HEK293 (cell line): ENCODE results near the gene CCDC85C.

Experiments used
- CTCF ChIA-PET: fragments of 350-600 bp; formaldehyde crosslinking; extraction: SDS; loops from one replicate; lab custom pipeline; 2021; ENCODE audit warnings: antibody characterized with exemption; lab: Yijun Ruan, JAX
- POLR2A ChIA-PET: fragments of 300-600 bp; formaldehyde crosslinking; extraction: SDS; loops from one replicate; lab custom pipeline; 2020; ENCODE audit warnings: antibody characterized with exemption, inconsistent platforms; lab: Yijun Ruan, JAX
- H3K27ac ChIP-seq: fragments of 200-500 bp; sonication (Bioruptor generic); 2 replicates; pipeline ENCODE4 v1.5.1; 2014; ENCODE audit warnings: low read depth, low read length, control low read depth, inconsistent platforms; ENCODE audit errors: extremely low read depth
- H3K36me3 ChIP-seq, 2 experiments: fragments of 200-500 bp in 1 of 2; sonication (Bioruptor generic) in 1 of 2; 1 replicate in 1 of 2; 2 replicates in 1 of 2; pipeline ENCODE4 v1.5.1; 2014 to 2017; ENCODE audit warnings: inconsistent platforms in 2 of 2, low read length in 2 of 2; ENCODE audit not compliant: control insufficient read depth in 2 of 2, insufficient read depth in 1 of 2
- H3K4me1 ChIP-seq: fragments of 200-500 bp; sonication (Bioruptor generic); 2 replicates; pipeline ENCODE4 v1.5.1; 2014; ENCODE audit warnings: mild to moderate bottlenecking, low read length, inconsistent platforms; ENCODE audit not compliant: control insufficient read depth, insufficient read depth
- H3K4me3 ChIP-seq: 2 replicates; pipeline ENCODE4 v1.5.1; 2011; ENCODE audit warnings: low read depth, mild to moderate bottlenecking, control low read depth, low read length, moderate library complexity
- H3K9me3 ChIP-seq: fragments of 200-500 bp; sonication (Bioruptor generic); 2 replicates; pipeline ENCODE4 v1.5.1; 2014; ENCODE audit warnings: low read depth, low read length, inconsistent platforms; ENCODE audit not compliant: control insufficient read depth, insufficient read depth
- GLIS1 ChIP-seq: fragments of 450-650 bp; formaldehyde crosslinking; IDR thresholded peaks from 2 replicates; pipeline ENCODE4 v1.5.1; 2016; ENCODE audit warnings: missing biosample characterization, missing genetic modification characterization
- HOXC10 ChIP-seq: sonication (generic); formaldehyde crosslinking; IDR thresholded peaks from 2 replicates; pipeline ENCODE4 v1.8.1; 2023; ENCODE audit warnings: mild to moderate bottlenecking, missing genetic modification reagents
- MYNN ChIP-seq: fragments of 450-650 bp; formaldehyde crosslinking; IDR thresholded peaks from 2 replicates; pipeline ENCODE4 v1.5.1; 2016; ENCODE audit warnings: missing biosample characterization, missing genetic modification characterization, borderline replicate concordance
- PRDM10 ChIP-seq: fragments of 450-650 bp; formaldehyde crosslinking; IDR thresholded peaks from 2 replicates; pipeline ENCODE4 v1.5.1; 2016; ENCODE audit warnings: missing biosample characterization, missing genetic modification characterization
- SALL2 ChIP-seq: fragments of 450-650 bp; formaldehyde crosslinking; IDR thresholded peaks from 2 replicates; pipeline ENCODE4 v1.5.0; 2017; ENCODE audit warnings: missing biosample characterization, mild to moderate bottlenecking, missing genetic modification characterization, borderline replicate concordance
- SP3 ChIP-seq: fragments of 450-650 bp; formaldehyde crosslinking; IDR thresholded peaks from 2 replicates; pipeline ENCODE4 v1.5.1; 2016; ENCODE audit warnings: missing biosample characterization, missing genetic modification characterization
- ZNF175 ChIP-seq: fragments of 450-650 bp; formaldehyde crosslinking; IDR thresholded peaks from 2 replicates; pipeline ENCODE4 v1.5.1; 2016; ENCODE audit warnings: missing biosample characterization, missing genetic modification characterization
- ZNF394 ChIP-seq: fragments of 450-650 bp; formaldehyde crosslinking; IDR thresholded peaks from 2 replicates; pipeline ENCODE4 v1.5.1; 2016; ENCODE audit warnings: missing biosample characterization, missing genetic modification characterization, mild to moderate bottlenecking, moderate library complexity, borderline replicate concordance
- ZNF416 ChIP-seq: fragments of 450-650 bp; formaldehyde crosslinking; IDR thresholded peaks from 2 replicates; pipeline ENCODE4 v1.5.1; 2016; ENCODE audit warnings: missing biosample characterization, missing genetic modification characterization
- ZNF423 ChIP-seq: fragments of 450-650 bp; formaldehyde crosslinking; IDR thresholded peaks from 2 replicates; pipeline ENCODE4 v1.5.1; 2016; ENCODE audit warnings: missing biosample characterization, missing genetic modification characterization
- ZNF513 ChIP-seq: fragments of 450-650 bp; IDR thresholded peaks from 2 replicates; pipeline ENCODE4 v1.5.1; 2018; ENCODE audit warnings: missing biosample characterization, missing genetic modification characterization
- ZNF561 ChIP-seq: fragments of 450-650 bp; IDR thresholded peaks from 2 replicates; pipeline ENCODE4 v1.5.1; 2018; ENCODE audit warnings: missing biosample characterization, missing genetic modification characterization, borderline replicate concordance
- ZNF692 ChIP-seq: fragments of 450-650 bp; formaldehyde crosslinking; IDR thresholded peaks from 2 replicates; pipeline ENCODE4 v1.5.1; 2016; ENCODE audit warnings: missing biosample characterization, missing genetic modification characterization
- TF ChIP-seq, protein P1 (sequence below): fragments of 450-650 bp; formaldehyde crosslinking; IDR thresholded peaks from 2 replicates; pipeline ENCODE4 v1.5.0; 2017; ENCODE audit warnings: missing biosample characterization, missing genetic modification characterization, borderline replicate concordance
- TF ChIP-seq, protein P2 (sequence below): fragments of 450-650 bp; formaldehyde crosslinking; IDR thresholded peaks from 2 replicates; pipeline ENCODE4 v1.5.1; 2016; ENCODE audit warnings: missing biosample characterization, missing genetic modification characterization

Gene CCDC85C

DNA sequence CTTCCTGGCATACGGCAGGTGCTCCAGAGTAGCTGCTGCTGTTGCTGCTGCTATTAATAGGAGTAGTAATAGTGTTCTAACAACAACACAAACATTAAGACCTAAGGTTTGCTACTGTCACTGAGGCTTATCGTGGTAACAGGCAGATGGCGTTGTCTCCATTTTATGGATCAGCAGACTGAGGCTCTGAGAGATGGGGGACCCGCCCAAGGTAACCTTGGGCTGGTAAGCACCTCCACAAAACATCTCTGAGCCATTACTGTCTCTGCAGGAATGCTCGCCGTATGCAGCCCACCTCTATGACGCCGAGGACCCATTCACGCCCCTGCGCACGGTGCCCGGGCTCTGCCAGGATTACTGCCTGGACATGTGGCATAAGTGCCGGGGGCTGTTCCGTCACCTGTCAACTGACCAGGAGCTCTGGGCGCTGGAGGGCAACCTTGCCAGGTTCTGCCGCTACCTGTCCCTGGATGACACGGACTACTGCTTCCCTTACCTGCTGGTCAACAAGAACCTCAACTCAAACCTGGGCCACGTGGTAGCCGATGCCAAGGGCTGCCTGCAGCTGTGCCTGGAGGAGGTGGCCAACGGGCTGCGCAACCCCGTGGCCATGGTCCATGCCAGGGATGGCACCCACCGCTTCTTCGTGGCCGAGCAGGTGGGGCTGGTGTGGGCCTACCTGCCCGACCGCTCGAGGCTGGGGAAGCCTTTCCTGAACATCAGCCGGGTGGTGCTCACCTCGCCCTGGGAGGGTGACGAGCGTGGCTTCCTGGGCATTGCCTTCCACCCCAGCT is 48.1 kb upstream of the CCDC85C start:
- no peak for TF ChIP-seq ZNF513 (tag by site-specific recombination)
- TF ChIP-seq ZNF394, result peak; percentile 65; the same call in 1 of the 2 replicates
- TF ChIP-seq PRDM10 (tag by site-specific recombination), result no peak
- TF ChIP-seq, protein P1, sequence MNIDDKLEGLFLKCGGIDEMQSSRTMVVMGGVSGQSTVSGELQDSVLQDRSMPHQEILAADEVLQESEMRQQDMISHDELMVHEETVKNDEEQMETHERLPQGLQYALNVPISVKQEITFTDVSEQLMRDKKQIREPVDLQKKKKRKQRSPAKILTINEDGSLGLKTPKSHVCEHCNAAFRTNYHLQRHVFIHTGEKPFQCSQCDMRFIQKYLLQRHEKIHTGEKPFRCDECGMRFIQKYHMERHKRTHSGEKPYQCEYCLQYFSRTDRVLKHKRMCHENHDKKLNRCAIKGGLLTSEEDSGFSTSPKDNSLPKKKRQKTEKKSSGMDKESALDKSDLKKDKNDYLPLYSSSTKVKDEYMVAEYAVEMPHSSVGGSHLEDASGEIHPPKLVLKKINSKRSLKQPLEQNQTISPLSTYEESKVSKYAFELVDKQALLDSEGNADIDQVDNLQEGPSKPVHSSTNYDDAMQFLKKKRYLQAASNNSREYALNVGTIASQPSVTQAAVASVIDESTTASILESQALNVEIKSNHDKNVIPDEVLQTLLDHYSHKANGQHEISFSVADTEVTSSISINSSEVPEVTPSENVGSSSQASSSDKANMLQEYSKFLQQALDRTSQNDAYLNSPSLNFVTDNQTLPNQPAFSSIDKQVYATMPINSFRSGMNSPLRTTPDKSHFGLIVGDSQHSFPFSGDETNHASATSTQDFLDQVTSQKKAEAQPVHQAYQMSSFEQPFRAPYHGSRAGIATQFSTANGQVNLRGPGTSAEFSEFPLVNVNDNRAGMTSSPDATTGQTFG (tag by site-specific recombination), result no peak
- no peaks in the 10 kb centered on the region for H3K36me3 ChIP-seq
- no peaks in the 10 kb centered on the region for H3K4me1 ChIP-seq
- no peak overlapping the region for H3K27ac ChIP-seq
- ChIA-PET POLR2A (no interaction called here), CTCF (no interaction called here)
- H3K9me3 ChIP-seq, result no peaks in the 10 kb centered on the region
- no peak overlapping the region for H3K4me3 ChIP-seq

GRCh38 chr14:99650189-99650588 is 46.2 kb upstream of the CCDC85C start:
- no peaks in the 10 kb centered on the region for H3K4me1 ChIP-seq
- no peak overlapping the region for H3K4me3 ChIP-seq
- TF ChIP-seq GLIS1 (tag by site-specific recombination) (peak; percentile 38; the same call in 1 of the 2 replicates), ZNF423 (tag by site-specific recombination) (no peak)
- ChIA-PET CTCF (no interaction called here), POLR2A (interaction anchor here (0.6 kb wide), 1 partner anchor 321 kb away, joined by 4 read pairs; no protein-coding TSS in a partner anchor)
- H3K27ac ChIP-seq, result no peak overlapping the region
- H3K36me3 ChIP-seq, result no peaks in the 10 kb centered on the region
- no peaks in the 10 kb centered on the region for H3K9me3 ChIP-seq

DNA sequence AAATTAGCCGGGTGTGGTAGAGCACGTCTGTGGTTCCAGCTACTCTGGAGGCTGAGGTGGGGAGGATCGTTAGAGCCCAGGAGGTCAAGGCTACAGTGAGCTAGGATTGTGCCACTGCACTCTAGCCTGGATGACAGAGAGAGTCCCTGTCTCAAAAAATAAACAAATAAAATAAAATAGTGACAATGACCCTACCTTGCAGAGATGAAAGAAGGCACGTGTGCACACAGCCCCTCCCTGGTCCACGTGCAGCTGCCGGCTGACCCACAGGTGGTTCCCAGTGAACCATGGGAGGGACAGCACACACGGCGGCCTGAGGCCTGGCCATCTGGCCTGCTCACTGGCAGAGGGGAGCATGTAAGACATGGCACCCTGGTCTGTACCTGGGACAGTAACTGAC is 45.6 kb upstream of the CCDC85C start:
- POLR2A ChIA-PET, result no interaction called here

GRCh38 chr14:99649219-99649618 is 45.2 kb upstream of the CCDC85C start:
- POLR2A ChIA-PET, result no interaction called here
- no peak for TF ChIP-seq ZNF692 (tag by site-specific recombination)
- TF ChIP-seq ZNF416, result no peak
- TF ChIP-seq SP3 (tag by site-specific recombination), result no peak
- no peak for TF ChIP-seq MYNN
- TF ChIP-seq, protein P2, sequence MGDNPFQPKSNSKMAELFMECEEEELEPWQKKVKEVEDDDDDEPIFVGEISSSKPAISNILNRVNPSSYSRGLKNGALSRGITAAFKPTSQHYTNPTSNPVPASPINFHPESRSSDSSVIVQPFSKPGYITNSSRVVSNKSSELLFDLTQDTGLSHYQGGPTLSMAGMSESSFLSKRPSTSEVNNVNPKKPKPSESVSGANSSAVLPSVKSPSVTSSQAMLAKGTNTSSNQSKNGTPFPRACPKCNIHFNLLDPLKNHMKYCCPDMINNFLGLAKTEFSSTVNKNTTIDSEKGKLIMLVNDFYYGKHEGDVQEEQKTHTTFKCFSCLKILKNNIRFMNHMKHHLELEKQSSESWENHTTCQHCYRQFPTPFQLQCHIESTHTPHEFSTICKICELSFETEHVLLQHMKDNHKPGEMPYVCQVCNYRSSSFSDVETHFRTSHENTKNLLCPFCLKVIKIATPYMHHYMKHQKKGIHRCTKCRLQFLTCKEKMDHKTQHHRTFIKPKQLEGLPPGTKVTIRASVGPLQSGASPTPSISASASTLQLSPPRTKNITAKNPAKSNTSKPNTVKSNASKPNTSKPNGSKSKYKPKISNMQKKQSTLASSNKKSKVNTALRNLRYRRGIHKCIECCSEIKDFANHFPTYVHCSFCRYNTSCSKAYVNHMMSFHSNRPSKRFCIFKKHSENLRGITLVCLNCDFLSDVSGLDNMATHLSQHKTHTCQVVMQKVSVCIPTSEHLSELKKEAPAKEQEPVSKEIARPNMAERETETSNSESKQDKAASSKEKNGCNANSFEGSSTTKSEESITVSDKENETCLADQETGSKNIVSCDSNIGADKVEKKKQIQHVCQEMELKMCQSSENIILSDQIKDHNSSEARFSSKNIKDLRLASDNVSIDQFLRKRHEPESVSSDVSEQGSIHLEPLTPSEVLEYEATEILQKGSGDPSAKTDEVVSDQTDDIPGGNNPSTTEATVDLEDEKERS (tag by site-specific recombination), result no peak
- no peak for TF ChIP-seq HOXC10

More for the DNA sequence above, 45.6 kb upstream of the CCDC85C start:
- TF ChIP-seq SALL2 (tag by site-specific recombination) (no peak), ZNF175 (tag by site-specific recombination) (no peak), ZNF561 (no peak)
- CTCF ChIA-PET, result no interaction called here
- H3K9me3 ChIP-seq, result no peaks in the 10 kb centered on the region
- H3K36me3 ChIP-seq, result no peaks in the 10 kb centered on the region
- H3K4me1 ChIP-seq, result no peaks in the 10 kb centered on the region
- no peak overlapping the region for H3K27ac ChIP-seq
- no peak overlapping the region for H3K4me3 ChIP-seq

More at GRCh38 chr14:99649219-99649618, 45.2 kb upstream of the CCDC85C start:
- Histone ChIP-seq H3K4me3 (no peak overlapping the region), H3K4me1 (no peaks in the 10 kb centered on the region), H3K9me3 (no peaks in the 10 kb centered on the region), H3K36me3 (no peaks in the 10 kb centered on the region), H3K27ac (no peak overlapping the region)
- CTCF ChIA-PET, result no interaction called here
